ENCODE measurements around the gene RBPJL. TPM values are rescaled to one million over a fixed set of nuclear protein-coding genes. Genes with fewer than 3 reads are reported as not detected.

RBPJL gene
- total and polyA plus RNA-seq, 2 of the 13 experiments (the other 11 are each of a cell fraction or from before 2014, with no cell fraction given): not detected

DNA sequence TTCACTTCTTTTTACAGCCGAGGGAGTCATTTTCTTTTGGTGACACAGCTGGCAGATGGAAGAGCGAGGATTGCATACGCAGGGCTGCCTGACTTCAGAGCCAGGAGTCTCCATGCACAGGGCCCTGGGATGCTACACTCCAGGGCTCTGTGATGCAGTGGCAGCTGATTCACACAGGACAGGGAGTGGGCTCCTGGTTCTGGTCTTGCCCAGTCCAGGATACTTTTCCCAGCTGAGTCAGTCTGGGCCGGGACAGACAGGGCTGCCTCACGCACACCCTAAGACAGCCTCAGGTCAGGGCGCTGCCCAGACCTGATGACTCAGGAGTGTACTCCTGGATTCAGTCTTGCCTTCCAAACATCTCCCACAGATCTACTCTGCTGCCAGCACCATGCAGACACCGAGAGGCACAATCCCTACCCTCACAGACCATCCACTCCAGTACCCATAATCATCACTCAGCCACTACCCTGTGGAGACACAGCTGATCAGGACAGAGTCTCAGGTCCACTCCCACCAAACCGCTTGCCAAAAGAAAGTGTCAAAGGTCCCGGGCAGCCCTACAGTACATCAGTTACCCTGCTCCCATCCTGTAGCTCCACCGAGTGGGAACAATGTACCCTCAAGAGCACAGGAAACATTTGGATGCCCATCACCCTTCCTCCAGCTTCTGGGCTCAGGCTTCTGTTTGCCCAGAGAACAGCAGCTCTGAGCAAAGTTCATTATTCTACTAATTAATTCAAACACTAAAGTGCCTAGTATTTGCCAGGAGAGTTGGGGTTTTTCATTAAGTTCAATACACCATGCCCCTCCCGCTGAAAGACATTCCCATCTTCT is 30.1 kb downstream of the RBPJL start (continued):
- TF ChIP-seq ZHX1 (CRISPR knock-in tag; IDR thresholded peaks at IDR 0.05; ENCODE audit: low read depth) (no peak), ZNF790 (CRISPR knock-in tag; IDR thresholded peaks at IDR 0.05; ENCODE audit: borderline replicate concordance) (no peak), CEBPG (CRISPR knock-in tag; IDR thresholded peaks at IDR 0.05) (no peak), MLX (CRISPR knock-in tag; IDR thresholded peaks at IDR 0.05) (0 out of 2 replicates have a peak, but pooled peaks have one; percentile 11), ZNF619 (CRISPR knock-in tag; IDR thresholded peaks at IDR 0.05) (no peak), USF2 (IDR thresholded peaks at IDR 0.05; ENCODE audit: low read depth, low read length) (no peak), USF2 (CRISPR knock-in tag; IDR thresholded peaks at IDR 0.05; ENCODE audit: borderline replicate concordance) (no peak), ELF4 (CRISPR knock-in tag; IDR thresholded peaks at IDR 0.05; ENCODE audit: borderline replicate concordance) (no peak), GRHL1 (CRISPR knock-in tag; conservative IDR thresholded peaks at IDR 0.05) (no peak), TMF1 (CRISPR knock-in tag; IDR thresholded peaks at IDR 0.05; ENCODE audit: low read depth) (no peak), RXRB (CRISPR knock-in tag; IDR thresholded peaks at IDR 0.05; ENCODE audit: borderline replicate concordance) (peak; percentile 54; the same call in 1 of the 2 replicates), GLI4 (CRISPR knock-in tag; IDR thresholded peaks at IDR 0.05; ENCODE audit: borderline replicate concordance) (no peak), GATAD1 (CRISPR knock-in tag; IDR thresholded peaks at IDR 0.05) (no peak), NR1H2 (CRISPR knock-in tag; IDR thresholded peaks at IDR 0.05; ENCODE audit: borderline replicate concordance, low read depth) (no peak), POLR2A (IDR thresholded peaks at IDR 0.05; ENCODE audit: insufficient read depth in 1 of 2, low read depth in 2 of 2, low read length in 2 of 2) (0 out of 4 replicates have a peak, but pooled peaks of 1 of the 2 experiments have one; percentile 3)
- TF ChIP-seq, protein P1, sequence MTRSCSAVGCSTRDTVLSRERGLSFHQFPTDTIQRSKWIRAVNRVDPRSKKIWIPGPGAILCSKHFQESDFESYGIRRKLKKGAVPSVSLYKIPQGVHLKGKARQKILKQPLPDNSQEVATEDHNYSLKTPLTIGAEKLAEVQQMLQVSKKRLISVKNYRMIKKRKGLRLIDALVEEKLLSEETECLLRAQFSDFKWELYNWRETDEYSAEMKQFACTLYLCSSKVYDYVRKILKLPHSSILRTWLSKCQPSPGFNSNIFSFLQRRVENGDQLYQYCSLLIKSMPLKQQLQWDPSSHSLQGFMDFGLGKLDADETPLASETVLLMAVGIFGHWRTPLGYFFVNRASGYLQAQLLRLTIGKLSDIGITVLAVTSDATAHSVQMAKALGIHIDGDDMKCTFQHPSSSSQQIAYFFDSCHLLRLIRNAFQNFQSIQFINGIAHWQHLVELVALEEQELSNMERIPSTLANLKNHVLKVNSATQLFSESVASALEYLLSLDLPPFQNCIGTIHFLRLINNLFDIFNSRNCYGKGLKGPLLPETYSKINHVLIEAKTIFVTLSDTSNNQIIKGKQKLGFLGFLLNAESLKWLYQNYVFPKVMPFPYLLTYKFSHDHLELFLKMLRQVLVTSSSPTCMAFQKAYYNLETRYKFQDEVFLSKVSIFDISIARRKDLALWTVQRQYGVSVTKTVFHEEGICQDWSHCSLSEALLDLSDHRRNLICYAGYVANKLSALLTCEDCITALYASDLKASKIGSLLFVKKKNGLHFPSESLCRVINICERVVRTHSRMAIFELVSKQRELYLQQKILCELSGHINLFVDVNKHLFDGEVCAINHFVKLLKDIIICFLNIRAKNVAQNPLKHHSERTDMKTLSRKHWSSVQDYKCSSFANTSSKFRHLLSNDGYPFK (CRISPR knock-in tag; IDR thresholded peaks at IDR 0.05; ENCODE audit: borderline replicate concordance): no peak
- TF ChIP-seq, protein P2, sequence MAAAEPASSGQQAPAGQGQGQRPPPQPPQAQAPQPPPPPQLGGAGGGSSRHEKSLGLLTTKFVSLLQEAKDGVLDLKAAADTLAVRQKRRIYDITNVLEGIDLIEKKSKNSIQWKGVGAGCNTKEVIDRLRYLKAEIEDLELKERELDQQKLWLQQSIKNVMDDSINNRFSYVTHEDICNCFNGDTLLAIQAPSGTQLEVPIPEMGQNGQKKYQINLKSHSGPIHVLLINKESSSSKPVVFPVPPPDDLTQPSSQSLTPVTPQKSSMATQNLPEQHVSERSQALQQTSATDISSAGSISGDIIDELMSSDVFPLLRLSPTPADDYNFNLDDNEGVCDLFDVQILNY (CRISPR knock-in tag; conservative IDR thresholded peaks at IDR 0.05): 0 out of 2 replicates have a peak, but pooled peaks have one; percentile 37

Measured in HepG2 (cell line).